Right lung (tissue), 5 donors: ENCODE measurements around the gene BORCS6. TPM values are rescaled to one million over a fixed set of nuclear protein-coding genes. Genes with fewer than 3 reads are reported as not detected.

Experiments
- DNase-seq, 2 donors: peaks; one replicate each; pipeline ENCODE4 v3.0.0-alpha.2; 2013
- polyA plus RNA-seq, 5 donors: library from polyadenylated mRNA; unstranded; fragments of 120-200 nt; gene quantifications; one replicate each; pipeline versions ENCODE4 v1.2.1 to v1.2.3, GENCODE V29; 2013; ENCODE audit warnings: inconsistent platforms in 1 of 5, low replicate concordance in 1 of 5; ENCODE audit not compliant: insufficient read length in 5 of 5, insufficient read depth in 1 of 5

BORCS6 gene
- polyA plus RNA-seq, 5 donors, result 2.4 to 4.9 (median 3.0) TPM

DNA sequence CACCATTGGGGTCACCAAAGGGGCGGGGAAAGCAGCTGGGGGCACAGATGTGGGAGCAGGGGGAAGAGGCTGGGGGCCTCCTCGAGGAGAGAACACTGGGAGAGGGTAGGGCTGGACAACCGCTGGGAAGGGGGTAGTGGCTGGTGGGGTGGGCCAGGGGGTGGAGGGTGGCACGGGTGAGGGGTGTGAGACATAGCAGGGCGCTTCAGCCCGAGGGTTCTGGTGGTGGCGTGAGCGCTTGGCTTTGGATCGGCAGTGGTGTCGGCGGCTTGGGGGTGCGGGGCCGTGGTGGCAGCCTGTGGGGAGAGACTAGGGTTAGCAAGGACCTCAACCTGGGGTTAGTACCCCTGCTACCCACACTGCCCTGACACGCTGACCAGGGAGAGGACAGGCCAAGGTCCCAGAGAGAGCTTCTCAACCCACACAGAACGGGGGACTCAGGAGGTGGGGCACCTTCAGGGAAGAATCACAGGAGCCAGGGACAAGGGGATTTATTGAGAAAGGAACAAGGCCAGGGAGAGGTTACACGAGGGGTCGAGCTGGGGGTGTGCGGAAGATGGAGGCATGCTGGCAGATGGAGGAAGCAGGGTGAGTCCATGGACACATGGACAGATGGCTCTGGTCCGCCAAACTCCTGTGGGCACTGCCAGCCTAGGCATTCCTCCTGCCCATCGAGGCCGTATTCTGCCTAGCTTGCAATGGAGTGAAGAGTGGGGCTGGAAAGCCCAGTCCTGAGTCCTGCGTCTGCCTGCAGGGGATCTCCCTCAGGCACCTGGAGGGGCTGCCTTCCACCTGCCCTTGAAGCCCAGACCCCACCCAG, 46.2 kb downstream of the BORCS6 start:
- DNase-seq, result no peak

DNA sequence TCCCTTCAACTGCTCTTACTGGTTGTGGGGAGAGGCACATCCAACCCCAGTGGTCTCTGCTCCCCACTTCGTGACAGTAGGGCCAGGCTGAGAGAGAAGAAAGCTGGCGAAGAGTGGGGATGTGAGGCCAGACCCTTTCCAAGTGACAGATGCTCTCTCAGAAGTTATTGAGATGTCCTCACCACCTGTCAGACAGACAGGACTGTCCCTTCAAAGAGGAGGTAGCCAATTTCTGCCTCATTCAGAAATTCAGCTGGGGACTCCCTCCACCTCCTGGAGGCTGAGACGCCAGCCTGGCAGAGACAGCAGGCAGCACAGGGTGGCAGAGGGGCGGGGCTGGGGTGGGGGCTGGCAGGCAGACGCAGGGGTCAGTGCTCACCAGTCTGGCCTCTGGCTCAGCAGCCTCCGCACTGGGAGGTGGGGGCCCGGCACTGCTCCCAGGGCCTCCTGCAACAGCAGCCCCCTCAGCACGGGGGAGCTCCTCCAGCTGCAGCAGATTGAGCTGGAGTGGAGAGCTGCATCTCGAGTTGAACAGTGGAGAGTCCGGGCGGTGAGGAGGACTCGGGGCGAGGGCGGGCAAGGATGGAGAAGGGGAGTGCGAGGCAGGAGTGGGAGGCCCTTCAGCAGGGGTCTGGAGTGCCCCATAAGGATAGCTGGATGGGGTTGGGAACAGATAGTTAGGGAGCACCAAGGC, 46.9 kb downstream of the BORCS6 start:
- DNase-seq, result no peak

DNA sequence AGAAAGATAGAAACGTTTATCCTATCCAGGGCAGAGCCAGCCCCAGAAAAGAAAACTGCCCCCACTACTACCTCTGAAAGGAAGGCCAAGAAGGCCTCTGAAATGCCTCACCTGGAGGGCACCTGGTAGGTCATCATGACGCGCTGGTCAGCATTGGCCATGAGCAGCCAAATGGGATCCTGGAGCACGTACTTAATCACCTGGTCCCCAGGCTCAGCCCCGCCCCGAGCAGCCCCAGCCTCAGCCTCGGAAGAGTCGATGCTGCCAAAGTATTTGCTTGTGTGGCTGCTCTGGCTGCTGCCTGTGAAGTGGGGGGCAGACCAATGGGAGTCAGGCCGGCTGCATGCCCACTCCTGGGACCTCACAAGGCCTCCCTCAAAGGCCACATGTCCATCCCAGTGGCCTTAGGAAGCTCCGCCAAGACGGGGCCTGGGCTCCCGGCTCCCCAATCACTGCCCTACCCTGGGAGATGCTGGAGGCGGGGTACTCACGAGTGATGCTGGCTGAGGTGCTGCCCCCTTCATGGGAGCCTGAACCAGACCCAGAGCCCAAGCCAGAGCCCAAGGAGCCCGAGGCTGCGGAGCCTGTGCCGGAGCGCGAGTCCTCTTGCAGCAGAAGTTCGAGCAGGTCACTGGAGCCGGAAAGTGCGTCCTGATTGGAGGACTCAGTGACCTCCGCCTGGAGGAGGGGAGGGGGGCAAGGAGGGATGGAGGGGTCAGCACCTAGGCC, 47.7 kb downstream of the BORCS6 start:
- no peak for DNase-seq

DNA sequence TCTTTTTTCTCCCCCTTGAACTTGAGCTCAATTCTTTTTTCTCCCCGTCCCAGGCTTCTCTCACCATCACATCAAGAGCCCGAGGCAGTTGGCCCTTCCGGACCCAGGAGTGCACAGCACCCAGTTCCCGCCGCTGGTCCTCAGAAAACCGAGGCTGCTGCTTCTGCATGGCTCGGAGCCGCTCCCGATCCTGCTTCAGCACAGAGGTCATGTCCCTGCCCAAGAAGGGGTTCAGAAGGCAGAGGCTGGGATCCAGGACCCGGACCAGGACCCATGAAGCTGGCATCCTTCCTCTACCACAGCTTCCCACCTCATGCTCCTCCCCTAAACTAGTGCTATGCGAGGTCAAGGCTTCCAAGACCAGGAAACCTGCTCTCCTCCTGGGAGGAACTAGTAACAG, 48.2 kb downstream of the BORCS6 start:
- no peak for DNase-seq

DNA sequence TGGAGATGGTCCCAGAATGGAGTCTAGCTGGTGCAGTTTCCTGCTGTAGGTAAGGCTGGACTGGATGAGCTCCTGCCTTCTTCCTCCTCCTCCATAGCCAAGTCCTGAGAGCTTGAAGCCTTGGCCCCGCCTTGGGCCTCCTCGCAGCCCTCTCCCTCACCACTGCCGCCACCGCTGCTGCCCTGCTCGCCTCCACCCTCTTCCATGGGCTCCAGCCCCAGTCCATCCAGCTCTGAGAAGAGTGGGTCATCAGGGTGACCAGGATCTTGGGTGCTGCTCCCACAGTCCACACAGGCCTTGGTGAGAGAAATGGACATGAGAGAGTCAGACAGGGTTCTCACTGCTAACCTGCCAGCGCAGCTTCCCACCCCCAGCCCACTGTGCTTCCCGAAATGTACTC, 48.9 kb downstream of the BORCS6 start:
- no peak for DNase-seq

DNA sequence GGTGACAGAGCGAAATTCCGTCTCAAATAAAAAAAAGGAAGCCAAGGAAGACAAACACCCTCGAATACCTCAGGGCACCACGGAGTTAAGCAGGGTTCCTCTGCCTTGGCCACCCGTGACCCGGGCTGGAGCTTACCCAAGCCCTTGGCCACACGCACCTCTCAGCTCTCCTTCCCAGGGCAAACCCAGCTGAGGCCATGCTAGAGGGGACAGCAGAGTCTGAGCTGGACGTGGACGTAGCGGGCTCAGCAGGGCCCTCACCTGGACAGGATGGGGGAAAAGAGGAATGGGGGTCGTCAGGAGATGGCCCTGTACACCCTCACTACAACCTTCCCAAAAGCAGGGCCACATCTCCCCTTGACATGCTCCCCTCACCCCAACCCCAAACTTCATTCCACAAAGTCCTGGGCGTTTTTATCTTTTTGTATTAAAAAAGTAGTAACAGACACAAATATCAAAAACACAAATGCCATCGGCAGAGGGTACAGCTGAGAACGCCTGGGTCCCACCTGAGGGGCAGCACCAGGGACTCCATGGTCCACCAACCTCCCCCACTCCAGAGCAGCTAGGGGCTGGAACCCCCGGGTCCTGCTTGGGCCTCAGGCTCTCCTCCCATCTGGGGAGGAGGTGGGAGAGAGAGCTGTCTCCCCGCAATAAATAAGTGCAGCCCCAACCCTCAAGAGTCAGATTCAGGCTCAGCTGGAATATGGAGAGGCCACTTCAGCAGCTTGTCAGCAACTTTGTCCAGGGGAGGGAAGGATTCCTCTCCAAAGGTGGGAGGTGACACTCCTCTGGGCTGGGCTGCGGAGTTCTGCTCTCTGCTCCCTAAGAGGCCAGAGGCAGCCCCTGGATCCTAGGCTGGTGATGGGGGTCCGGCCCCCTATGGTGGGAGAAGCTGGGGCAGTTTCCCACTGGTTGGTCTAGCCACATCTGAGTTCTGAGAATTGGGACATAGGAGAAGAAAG, 49.6 kb downstream of the BORCS6 start:
- DNase-seq, result no peak

DNA sequence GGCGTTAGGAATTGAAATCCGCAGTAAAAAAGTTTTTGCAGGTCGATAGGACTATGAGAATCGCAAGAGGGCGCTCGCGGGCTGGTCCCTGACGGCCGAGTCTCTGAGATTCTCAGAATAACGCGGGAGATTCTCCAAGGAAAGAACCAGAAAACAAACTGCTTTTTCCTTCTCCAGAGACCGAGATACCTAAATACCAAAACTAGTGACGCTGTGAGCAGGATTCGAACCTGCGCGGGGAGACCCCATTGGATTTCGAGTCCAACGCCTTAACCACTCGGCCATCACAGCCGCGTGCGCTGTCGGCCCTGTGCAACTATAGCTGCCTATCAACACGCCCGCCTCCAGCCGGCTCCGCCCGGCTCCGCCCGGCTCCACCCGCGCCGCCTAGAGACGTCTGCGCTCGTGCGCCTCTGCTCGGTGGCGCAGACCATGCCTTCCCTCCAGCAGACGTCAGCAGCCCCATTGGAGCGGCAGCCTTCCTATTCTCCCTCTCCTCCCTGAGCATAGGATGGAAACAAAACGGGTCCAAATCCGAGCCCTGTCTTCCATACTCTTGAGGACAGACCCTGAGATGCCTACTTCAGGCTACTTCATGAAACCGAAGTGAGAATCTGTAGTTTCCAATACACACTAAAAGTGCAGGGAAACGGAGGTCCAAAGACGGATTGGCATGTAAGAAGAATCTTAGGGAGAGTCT, 51.2 kb downstream of the BORCS6 start:
- DNase-seq, result peak; percentile 98 to 99

DNA sequence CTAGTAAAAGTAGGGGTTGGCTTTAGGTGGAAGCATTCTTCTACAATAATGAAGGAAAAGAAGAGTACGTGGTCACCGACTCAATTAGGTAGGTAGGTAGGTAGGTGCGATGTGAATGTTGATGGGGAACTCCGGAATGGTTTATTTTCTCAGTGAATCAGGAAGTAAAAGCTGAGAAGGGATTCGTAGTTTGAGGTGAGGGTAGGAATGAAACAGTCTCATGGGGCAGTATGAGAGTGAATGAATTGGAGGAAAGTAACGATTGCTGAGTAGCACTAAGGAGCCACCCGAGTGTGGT, 51.7 kb downstream of the BORCS6 start:
- no peak for DNase-seq

Other genes with a start within 250 kb of the BORCS6 start
- under 1 TPM in 3 of 5 donors, not detected in 2; 0.12 to 0.33 (median 0.27) TPM for gene GUCY2D, start 187.6 kb downstream of the BORCS6 start, polyA plus RNA-seq
- gene ALOX15B, start 151.1 kb downstream of the BORCS6 start, polyA plus RNA-seq, result under 1 TPM; 0.20 to 0.51 (median 0.45) TPM
- gene ALOX12B, start 102.5 kb downstream of the BORCS6 start, polyA plus RNA-seq, result under 1 TPM in 1 of 5 donors, not detected in 4; 0.06 TPM
- gene ALOXE3, start 71.7 kb downstream of the BORCS6 start, polyA plus RNA-seq, result not detected
- under 1 TPM in 1 of 5 donors, not detected in 4; 0.22 TPM for gene HES7, start 66.1 kb downstream of the BORCS6 start, polyA plus RNA-seq
- 10 to 100 TPM; 23.0 to 61.4 (median 37.7) TPM for gene PER1, start 37.8 kb downstream of the BORCS6 start, polyA plus RNA-seq
- gene VAMP2, start 27.2 kb downstream of the BORCS6 start, polyA plus RNA-seq, result 100 to 1,000 TPM in 3 of 5 donors, 10 to 100 TPM in 2; 82.8 to 114 (median 104) TPM
- gene TMEM107, start 13.8 kb downstream of the BORCS6 start, polyA plus RNA-seq, result 10 to 100 TPM; 15.7 to 22.5 (median 20.1) TPM
- gene AURKB, start 20.4 kb upstream of the BORCS6 start, polyA plus RNA-seq, result 10 to 100 TPM; 25.4 to 47.8 (median 35.6) TPM
- 10 to 100 TPM; 22.9 to 39.4 (median 29.5) TPM for gene CTC1, start 57.9 kb upstream of the BORCS6 start, polyA plus RNA-seq
- 10 to 100 TPM; 27.5 to 44.1 (median 37.1) TPM for gene PFAS, start 59.1 kb upstream of the BORCS6 start, polyA plus RNA-seq
- gene RANGRF, start 98.5 kb upstream of the BORCS6 start, polyA plus RNA-seq, result 10 to 100 TPM; 21.1 to 34.5 (median 28.4) TPM
- gene SLC25A35, start 105.2 kb upstream of the BORCS6 start, polyA plus RNA-seq, result 1 to 10 TPM; 2.7 to 4.6 (median 3.6) TPM
- gene ARHGEF15, start 120.1 kb upstream of the BORCS6 start, polyA plus RNA-seq, result 10 to 100 TPM; 28.7 to 45.2 (median 34.9) TPM
- gene ODF4, start 149.7 kb upstream of the BORCS6 start, polyA plus RNA-seq, result not detected
- 1,000 to 10,000 TPM; 3,093 to 4,232 (median 3,272) TPM for gene RPL26, start 193.0 kb upstream of the BORCS6 start, polyA plus RNA-seq
- under 1 TPM in 4 of 5 donors, not detected in 1; 0.05 to 0.07 (median 0.06) TPM for gene RNF222, start 207.6 kb upstream of the BORCS6 start, polyA plus RNA-seq
- 10 to 100 TPM; 58.3 to 85.4 (median 73.4) TPM for gene NDEL1, start 245.7 kb upstream of the BORCS6 start, polyA plus RNA-seq